GM18517 (cell line): ENCODE data around the gene ADI1.
"Not testable (repeated sequence)": the region's sequence is repeated elsewhere in the genome, so short reads cannot be mapped to it uniquely, and the experiment has no call there.

ENCODE experiments used
- ATAC-seq: cut with Tn5 transposase; IDR thresholded peaks from one replicate; pipeline ENCODE4 v1.9.1; 2021; ENCODE audit warnings: mild to moderate bottlenecking, moderate library complexity; ENCODE audit not compliant: unreplicated experiment

ADI1 gene

DNA sequence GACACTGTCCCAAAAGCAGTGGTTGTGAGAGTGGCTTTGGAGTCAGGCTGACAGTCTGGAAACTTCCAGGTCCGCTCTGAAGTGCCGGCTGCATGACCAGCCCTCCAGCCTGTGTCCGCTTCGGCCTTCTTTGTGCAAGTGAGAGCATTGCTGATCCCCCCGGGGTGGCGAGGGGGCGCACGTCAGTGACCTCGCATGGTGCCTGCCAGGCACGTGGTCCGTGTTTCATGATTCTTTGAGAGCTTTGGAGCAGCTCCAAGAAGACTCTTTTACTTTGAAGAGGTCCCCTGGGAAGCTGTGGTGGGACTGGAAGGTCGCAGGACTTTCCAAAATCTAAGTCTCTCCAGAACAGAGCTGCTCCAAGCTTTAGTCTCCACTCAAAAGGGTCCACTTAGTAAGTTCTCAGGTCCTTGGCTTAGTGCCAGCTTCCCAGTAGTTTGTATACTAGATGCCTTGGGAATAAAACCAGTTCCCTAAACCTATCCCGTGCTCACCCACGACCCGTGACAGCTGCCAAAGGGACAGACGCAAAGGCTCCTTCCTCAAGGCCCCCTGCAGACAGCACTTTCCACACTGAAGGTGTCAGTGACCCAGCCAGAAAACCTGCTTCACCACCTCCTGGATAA lies 68.8 kb downstream of the ADI1 start:
- ATAC-seq = no peak

DNA sequence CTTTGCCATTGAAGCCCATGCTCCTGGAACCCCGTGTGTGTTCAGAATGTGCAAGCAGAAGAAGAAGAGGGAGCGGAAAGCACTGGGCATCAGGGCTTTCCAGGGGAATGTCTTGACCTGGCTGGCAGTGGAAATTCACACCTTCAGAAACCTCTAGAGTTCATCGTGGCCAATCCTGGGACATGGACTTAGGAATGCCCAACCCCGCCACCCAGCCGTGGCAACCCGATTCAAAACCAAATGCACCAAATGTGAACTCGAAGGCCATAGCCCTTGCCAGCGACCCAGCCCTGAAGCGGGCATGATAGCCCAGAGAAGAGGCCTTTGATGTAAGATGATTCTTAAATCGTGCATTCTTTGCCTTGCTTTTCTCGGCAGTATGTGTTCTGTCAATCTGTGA lies 69.4 kb downstream of the ADI1 start:
- ATAC-seq = no peak

DNA sequence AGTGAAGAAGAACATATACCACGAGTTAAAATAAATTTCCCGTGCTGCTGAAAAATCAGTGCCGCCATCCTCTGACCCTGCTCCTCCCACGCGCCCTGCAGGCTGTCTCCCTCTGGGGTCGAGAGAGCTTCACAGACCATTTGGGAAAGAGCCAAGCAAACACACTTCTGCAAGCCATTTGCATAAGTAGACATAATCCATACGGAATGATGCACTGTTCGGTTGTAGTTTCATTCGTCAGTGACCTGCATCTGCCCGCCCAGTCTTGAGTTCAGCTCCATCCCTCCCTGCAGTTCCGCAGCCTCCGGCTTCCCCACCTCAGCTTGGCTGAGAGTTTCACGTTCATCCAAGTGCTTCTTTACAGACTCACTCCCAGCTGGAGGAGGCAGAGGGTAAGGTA lies 70.2 kb downstream of the ADI1 start:
- no peak for ATAC-seq

DNA sequence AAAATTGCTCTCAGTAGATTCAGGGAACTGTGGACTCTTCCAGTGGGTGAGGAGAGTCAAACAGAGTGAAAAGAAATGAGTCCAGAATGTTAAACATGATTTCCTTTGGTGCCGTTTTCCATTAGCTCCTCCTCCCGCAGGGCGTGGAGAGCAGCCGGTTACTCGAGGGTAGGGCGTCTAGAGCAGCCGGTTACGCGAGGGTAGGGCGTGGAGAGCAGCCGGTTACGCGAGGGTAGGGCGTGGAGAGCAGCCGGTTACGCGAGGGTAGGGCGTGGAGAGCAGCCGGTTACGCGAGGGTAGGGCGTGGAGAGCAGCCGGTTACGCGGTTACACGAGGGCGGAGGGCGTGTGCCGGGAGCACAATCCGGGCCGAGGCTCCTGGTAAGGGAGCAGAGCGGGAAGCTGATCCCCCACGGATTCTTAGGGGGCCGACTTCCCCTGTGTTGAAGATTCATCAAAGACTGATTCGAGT lies 70.9 kb downstream of the ADI1 start:
- not testable (repeated sequence) for ATAC-seq

DNA sequence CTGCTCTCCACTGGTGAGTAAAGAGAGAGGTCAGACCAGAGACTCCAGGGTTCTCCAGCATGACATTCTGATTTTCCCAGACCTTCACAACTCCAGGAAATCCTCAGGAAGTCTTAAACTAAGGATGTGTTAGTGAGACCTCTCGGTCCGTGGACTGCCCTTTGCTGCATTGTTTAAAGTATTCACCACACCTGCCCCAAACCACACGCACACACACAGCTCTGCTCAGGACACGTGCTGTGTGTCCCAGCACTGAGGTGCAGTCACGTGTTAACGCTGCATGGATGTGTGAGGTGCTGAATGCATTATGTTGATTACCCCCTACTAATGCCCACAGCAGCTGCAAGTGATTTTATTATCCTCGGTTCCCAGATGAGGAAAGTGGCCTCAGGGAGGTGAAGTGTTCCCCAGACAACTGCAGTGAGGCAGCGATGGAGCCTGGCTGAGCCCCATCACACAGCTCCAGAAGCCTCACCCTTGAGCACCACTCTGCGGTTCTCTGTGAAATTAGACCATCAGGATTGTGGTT lies 71.5 kb downstream of the ADI1 start:
- ATAC-seq = no peak
